ENCODE results near the gene CTTN.

The CTTN gene

DNA sequence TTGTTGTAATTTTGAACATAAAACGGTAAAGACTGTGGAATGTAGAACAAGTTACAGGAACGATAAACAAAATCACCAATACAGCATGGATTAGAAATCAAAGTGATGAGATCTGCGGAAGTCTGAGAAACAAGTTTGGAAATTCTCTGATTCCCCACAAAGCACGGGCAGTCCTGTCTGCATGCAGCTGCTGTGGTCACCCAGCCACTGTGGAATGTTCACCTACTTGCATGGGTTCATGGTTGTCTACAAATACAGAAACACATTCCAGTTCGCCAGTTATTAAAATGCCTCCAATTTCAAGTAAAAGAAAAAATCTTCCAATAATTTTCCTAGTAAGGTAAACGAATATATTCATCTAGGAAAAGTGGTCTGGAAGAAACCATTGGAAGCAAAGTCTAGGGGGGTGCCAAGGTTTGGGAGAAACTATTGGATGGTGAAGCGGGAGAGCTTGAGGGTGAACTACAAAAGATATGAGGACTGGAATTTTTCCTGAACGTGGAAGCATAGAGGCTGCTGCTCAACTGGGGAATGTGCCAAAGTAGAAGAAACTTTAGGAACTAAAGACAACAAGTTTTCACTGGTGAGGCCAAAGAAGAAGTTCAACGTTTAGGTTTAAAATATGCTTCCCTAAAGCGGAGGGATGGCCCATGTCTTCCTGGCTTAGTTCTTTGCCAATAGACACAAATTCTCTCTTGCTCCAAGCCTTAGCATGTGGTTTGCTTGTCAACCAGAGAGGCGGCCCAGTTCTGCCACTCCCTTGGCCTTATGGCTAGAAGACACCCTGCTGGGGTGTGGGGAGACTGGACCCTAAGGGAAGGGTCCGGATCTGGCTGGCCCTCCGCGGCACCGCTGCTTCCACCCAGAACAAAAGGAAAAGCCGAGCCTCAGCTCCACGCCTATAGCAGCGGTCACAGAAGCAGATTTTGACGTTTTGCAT is 70.2 kb downstream of the CTTN start:
- DNase-seq (ENCODE audit: insufficient read length, low spot score) (no peak), FAIRE-seq (no peak)

GRCh38 chr11:70470127-70470526 is 71.8 kb downstream of the CTTN start:
- FAIRE-seq (no peak), DNase-seq (ENCODE audit: insufficient read length, low spot score) (no peak)

DNA sequence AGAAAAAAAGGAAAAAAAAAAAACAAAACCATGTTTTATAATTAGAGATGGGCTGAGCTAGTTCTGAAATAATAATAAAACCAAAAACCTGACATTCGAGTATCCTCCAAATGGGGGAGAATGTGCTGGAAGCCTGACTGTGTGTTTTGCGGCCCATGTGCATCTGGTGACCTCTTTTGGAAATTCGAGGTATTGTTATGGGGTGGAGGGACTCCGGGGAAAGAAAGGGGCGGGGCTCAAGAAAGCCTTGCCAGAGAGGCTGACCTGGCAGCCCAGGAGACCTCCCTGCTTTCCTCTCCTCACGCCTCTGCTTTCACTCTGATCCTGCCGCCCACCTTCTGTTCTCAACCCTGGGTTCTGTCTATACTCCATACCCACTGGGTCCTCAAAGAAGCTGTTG is 72.9 kb downstream of the CTTN start:
- FAIRE-seq (peak; percentile 67), DNase-seq (ENCODE audit: insufficient read length, low spot score) (peak; percentile 71)

DNA sequence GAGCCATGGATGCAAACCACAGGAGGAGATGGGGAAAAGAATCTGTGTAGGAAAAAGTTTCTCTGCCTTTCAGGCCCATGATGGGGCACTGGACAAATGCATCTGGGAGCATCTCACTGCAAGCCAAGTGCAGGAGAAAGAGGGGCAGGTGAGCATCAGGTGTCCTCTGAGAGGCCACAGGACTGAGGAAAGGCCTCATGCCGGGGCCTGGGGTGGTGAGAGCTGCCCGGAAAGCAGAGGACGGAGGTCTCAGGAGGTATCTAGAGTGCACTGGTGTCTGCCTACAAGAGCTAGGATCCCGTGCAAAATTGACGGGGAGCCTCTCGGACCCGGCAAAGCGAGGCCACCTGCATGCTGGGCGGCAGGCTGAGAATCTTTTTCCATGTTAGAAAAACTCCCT is 73.9 kb downstream of the CTTN start:
- DNase-seq (ENCODE audit: insufficient read length, low spot score) = no peak
- no peak for FAIRE-seq

DNA sequence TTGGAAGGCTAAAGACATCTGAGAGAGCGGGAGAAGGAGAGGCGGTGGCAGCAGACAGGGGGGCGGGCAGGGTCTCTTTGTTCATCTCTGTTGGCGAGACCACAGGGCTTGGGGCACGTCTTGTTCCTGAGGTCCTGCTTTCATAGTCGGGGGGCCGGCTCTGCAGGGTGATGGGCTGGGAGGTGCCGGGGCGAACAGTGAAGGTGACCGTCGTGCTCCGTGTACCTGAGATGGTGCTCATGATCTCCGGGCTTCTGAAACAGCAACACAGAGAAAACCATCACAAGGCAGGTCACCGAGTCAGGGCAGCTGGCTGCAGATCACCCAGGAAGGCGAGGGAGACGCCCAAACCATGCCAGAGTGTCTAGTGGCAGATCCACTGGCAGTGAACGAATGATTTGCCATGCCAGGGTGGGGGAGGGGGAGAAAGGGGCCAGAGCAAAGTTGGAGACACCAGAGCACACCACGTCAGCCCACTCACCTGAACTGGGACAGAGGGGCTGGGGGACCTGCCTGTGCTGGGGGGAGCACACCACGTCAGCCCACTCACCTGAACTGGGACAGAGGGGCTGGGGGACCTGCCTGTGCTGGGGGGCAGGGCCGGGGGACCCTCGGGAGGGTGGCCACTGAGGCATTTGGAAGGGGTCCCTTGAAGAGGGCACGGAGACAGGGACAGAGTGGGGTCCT is 75.0 kb downstream of the CTTN start:
- FAIRE-seq = no peak

GRCh38 chr11:70473873-70474690 is 75.8 kb downstream of the CTTN start:
- no peak for DNase-seq (ENCODE audit: insufficient read length, low spot score)
- no peak for FAIRE-seq

More for the DNA sequence above, 75.0 kb downstream of the CTTN start:
- no peak for DNase-seq (ENCODE audit: insufficient read length, low spot score)

DNA sequence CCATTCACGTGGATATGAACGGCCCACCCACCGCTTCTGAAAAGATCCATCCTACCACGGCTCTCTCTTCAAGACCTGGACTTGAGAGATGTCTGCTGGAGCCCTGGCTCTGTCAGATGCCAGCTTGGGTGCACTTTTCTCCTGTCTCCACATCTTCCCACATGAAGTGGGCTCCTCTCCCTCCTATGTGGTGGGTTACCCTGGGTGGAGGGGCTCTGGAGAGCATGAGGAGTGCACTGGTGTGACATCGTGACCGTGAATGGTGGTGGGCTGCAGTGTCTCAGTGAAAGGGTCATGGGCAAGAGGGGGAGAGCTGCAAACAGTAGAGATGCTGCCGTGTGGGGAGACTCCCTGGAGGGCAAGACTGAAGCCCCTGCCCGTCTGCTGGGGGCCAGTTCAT is 76.4 kb downstream of the CTTN start:
- DNase-seq (ENCODE audit: insufficient read length, low spot score) (no peak), FAIRE-seq (no peak)

DNA sequence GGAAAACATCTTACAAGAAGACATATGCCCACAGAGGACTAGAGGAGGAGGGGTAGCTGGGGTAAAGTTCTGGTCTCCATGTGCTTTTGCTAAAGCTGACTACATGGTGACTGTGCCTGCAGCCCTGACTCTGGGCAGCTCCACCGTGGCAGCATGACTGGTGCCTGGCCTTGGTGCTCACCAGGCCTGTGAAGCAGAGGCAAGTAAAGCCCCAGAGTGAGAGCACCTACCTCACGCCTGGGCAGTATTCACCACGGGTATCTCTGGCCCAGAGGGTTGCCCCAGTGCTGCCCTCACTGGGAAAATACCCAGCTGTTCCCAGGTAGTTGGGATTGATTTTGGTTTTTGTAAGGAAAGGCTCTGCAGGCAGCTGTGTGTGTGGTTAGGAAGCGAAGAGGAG is 78.3 kb downstream of the CTTN start:
- DNase-seq (ENCODE audit: insufficient read length, low spot score) = no peak
- FAIRE-seq = peak; percentile 83

GRCh38 chr11:70477176-70477575 is 78.8 kb downstream of the CTTN start:
- FAIRE-seq = no peak
- DNase-seq (ENCODE audit: insufficient read length, low spot score) = no peak

DNA sequence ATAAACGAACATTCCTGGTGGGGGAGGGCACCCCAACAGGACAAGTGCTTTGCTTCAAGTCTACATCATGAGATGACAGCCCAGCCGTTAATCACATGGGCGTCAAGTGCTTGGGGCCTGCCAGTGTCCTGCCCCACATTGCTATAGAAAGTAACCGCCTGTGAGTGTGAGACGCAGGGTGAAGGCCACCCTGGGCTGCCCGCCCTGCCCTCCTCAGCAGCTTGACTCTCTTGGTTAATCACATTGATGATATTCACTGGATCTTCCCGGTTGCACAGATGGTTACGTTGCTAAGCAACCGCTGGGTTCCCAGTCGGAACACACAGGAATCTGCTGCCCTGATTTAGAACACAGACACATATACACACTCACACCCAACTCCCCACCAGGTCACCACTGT is 79.3 kb downstream of the CTTN start:
- FAIRE-seq = peak; percentile 31
- no peak for DNase-seq (ENCODE audit: insufficient read length, low spot score)

- no peak for FAIRE-seq
Measured at GRCh38 chr11:70478166-70478890, 80.0 kb downstream of the CTTN start.

DNA sequence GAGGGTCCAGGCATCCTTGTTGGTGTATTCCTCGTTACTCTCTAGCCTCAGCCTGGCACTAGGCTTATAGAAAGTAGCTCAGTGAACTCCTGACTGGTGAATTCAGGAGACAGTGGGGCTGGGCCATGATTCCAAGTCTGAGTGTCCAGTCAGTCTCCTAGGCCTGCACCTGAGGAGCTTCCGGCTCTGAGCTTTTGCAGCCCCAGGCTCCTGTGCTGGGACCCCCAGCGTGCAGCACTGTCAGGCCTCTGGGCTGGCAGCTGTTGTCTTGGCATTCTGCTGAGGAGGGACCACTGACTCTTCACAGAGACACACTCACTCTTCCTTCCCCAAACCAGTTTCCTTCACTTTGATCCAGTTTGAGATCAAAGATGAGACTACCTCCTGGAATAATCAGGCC is 82.4 kb downstream of the CTTN start:
- DNase-seq (ENCODE audit: insufficient read length, low spot score) = no peak
- no peak for FAIRE-seq

More at GRCh38 chr11:70478166-70478890, 80.0 kb downstream of the CTTN start:
- DNase-seq (ENCODE audit: insufficient read length, low spot score) = no peak

GRCh38 chr11:70481625-70482528 is 83.5 kb downstream of the CTTN start:
- FAIRE-seq = peak; percentile 83
- peak; percentile 85 for DNase-seq (ENCODE audit: insufficient read length, low spot score)

GRCh38 chr11:70482529-70482917 is 84.2 kb downstream of the CTTN start:
- peak; percentile 25 for DNase-seq (ENCODE audit: insufficient read length, low spot score)
- FAIRE-seq = no peak

DNA sequence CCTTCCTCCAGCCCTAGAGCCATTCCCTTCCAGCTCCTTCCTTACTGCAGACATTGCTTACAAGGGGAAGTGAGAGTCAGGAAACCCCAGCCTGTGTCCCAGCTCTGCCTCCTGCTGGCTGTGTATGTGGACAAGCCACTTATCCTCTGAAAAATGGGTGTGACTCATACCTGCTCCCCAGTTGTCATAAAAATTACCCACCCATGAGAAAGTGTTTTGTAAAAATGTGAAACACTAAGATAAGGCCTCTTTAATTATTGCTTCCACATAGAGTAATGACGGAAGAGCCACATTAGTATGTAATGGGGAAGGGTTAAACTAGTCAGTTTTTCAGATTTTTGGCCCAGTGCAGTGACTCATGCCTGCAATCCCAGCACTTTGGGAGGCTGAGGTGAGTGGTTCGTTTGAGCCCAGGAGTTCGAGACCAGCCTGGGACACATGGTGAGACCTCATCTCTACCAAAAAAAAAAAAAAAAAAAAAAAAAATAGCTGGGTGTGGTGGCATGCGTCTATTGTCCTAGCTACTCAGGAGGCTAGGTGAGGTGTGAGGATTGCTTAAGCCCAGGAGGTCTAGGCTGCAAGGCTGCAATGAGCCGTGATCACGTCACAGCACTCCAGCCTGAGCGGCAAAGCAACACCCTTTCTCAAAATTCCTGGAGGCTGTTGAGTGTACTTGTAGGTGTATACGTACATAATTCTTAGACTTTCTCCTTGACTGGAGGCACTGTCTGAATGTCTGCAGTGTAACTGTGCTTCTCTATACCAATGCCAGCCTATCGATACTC is 84.9 kb downstream of the CTTN start:
- FAIRE-seq (peak; percentile 26), DNase-seq (ENCODE audit: insufficient read length, low spot score) (peak; percentile 69)

DNA sequence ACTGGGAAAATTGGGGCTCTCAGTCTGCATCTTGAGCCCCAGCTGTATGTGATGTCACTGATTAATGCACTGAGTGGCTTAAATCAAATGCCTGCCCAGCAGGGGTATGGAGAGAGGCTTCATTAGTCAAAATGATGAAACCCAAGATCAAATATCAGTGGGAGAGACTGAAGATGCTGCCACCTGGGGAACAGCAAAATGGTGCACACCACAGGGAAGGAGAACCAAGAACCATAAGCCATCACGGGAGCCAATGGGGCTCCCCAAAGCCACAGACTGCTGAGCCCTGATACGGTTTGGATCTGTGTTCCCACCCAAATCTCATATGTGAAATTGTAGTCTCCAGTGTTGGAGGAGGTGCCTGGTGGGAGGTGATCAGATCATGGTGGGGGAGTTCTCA is 85.6 kb downstream of the CTTN start:
- no peak for FAIRE-seq
- no peak for DNase-seq (ENCODE audit: insufficient read length, low spot score)

DNA sequence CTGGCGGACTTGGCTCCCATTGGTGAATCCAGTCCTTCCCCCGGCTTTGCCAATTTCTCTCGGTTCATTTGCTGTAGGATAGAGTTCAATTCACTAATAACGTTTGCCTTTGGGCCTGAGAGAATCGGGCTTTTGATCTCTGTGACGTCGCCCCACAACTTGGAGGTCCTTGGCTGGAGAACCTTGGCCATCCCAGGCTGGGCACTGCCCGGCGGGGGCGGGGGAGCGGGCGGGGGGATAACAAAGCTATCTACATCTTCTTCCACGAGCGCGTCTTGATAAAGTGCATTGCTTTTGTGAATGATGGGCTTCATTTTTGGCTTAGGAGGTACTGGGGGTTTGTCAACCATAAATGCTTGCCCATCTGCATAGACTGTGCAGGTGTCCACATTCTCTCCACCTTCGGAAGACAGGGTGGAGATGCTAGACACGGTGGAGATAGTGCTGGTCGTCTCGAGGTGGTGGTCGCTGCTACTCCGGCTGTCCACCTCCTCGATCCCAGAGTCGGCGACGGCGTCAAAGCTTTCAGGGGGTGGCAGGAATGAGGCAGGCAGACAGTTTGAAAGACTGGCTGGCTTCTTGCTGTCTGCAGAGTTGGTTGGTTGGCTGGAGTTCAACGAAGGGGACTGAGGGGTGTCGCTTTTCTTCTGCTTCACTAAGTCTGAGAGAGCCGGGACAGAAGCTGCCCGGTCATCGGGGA is 87.1 kb downstream of the CTTN start:
- FAIRE-seq (no peak), DNase-seq (ENCODE audit: insufficient read length, low spot score) (no peak)

DNA sequence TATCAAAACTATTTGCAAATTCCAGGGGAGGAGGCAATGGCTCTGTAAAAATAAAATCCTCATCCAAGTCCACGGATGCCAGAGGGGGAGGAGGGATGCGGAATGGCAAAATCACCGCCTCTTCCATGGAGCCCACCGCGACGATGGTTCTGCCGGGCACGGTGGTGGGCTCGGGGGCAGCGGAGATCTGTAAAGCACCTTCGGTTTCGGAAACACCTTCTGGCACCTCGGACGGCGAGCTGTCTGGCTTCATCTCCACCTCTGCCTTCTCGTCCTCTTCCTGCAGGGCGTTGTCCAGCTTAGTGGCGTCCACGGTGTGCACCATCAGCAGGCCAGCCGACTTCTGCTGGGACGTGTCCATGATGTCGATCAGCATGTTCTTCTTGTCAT is 87.7 kb downstream of the CTTN start:
- DNase-seq (ENCODE audit: insufficient read length, low spot score) = no peak
- FAIRE-seq = no peak
